IPS DF 6.9 (cell line): ENCODE data around the gene ACAA2.

Source experiments
- DNase-seq: peaks from one replicate; pipeline ENCODE4 v3.0.0-alpha.2; 2013; ENCODE audit warnings: low read depth, low spot score
- H3K27ac ChIP-seq: one replicate; pipeline ENCODE4 v1.5.1; 2013; ENCODE audit warnings: low read length, control low read depth
- H3K27me3 ChIP-seq: 2 replicates; pipeline ENCODE4 v1.6.1; 2013; ENCODE audit warnings: mild to moderate bottlenecking, low read length; ENCODE audit not compliant: control insufficient read depth, insufficient read depth
- H3K36me3 ChIP-seq: 2 replicates; pipeline ENCODE4 v1.6.1; 2013; ENCODE audit warnings: low read length; ENCODE audit not compliant: control insufficient read depth, insufficient read depth
- H3K4me1 ChIP-seq: 2 replicates; pipeline ENCODE4 v1.6.1; 2013; ENCODE audit warnings: low read length; ENCODE audit not compliant: control insufficient read depth, insufficient read depth
- H3K4me3 ChIP-seq: 2 replicates; pipeline ENCODE4 v1.5.1; 2013; ENCODE audit warnings: mild to moderate bottlenecking, low read length
- H3K9me3 ChIP-seq: 2 replicates; pipeline ENCODE4 v1.6.1; 2013; ENCODE audit warnings: low read length, inconsistent platforms; ENCODE audit not compliant: control insufficient read depth, insufficient read depth
- WGBS: extraction: QIAGEN DNeasy Blood & Tissue Kit; methylation state at CpG from one replicate; pipeline ENCODE4 v1.1.7; 2013; ENCODE audit warnings: mixed read lengths, missing lambda C conversion rate; ENCODE audit not compliant: insufficient read length, insufficient coverage; 5-methylcytosine and 5-hydroxymethylcytosine counted together

ACAA2 gene

DNA sequence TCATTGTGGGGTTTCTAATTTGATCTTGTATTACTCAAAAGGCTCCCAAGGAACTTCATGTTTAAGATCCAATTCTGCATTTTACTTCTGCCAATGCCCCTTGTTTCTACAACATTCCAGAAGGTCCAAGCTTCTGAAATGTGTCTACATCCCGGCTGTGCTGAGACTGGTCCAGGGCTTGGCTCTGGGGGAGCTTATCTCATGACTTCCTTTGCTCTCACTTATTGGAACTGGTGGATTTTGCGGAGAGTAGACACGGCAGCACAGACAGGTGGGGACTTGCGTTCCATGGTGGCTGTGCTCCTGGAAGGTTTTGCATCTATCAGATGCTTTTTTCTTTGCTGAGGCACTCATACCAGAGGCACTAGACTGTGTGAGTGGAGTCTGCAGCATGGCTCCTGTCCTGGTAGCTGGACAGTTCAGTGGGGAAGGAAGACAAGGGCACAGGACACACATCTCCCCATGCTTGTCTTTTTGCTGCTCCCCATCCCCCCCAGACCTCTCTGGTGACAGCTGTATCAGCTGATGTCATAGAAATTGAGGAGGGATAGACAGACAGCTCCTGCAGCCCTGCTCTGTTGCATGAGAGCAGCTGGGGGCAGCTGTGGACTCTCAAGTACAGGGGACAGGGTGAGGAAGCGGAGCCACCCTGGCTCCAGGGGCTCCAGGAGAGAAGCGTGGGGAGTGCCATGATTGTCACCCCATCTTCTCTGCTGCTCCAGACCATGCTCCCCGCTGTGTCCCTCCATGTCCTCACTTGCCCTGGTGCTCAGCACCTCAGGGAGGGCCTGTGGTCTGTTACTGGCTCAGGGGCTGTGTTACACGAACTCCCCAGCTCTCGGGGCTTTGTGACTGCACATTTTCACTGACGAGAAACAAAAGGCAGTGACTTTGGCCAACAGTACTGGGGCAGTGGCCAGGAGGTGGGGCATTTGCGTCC, 46.0 kb downstream of the ACAA2 start:
- Histone ChIP-seq H3K4me3 (no peak overlapping the region), H3K4me1 (peaks cover 4% of the 10 kb centered on the region; the same call in 1 of the 2 replicates), H3K27ac (no peak overlapping the region), H3K27me3 (no peaks in the 10 kb centered on the region), H3K9me3 (no peaks in the 10 kb centered on the region), H3K36me3 (no peaks in the 10 kb centered on the region)
- WGBS: no CpG with 5 or more reads among the region's 11 CpGs
- no peak for DNase-seq

DNA sequence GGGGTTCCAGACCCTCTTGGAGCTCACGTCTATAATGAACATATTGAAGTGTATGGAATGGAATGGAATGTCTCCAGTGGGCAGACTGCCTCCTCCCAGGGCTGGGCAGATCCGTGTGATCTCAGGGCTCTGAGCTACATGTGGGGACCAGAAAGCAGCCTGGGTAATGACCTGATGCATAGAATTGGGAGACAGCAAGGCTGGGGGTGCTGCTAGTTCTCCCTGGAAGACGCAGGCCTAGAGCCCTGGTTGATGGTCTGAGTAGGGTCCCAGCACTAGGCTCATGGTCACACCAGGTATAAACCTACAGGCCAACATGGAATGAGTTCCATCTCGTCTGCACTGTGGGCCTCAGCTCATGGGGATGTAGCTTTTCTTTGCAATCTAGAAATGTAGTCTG, 46.7 kb downstream of the ACAA2 start:
- no CpG with 5 or more reads among the region's 4 CpGs for WGBS
- Histone ChIP-seq H3K27ac (no peak overlapping the region), H3K4me3 (no peak overlapping the region), H3K4me1 (peaks cover 4% of the 10 kb centered on the region; the same call in 1 of the 2 replicates), H3K36me3 (no peaks in the 10 kb centered on the region), H3K9me3 (no peaks in the 10 kb centered on the region), H3K27me3 (no peaks in the 10 kb centered on the region)
- DNase-seq: no peak

- peaks cover 6% of the 10 kb centered on the region; the same call in 1 of the 2 replicates for H3K4me1 ChIP-seq
- H3K27me3 ChIP-seq: no peaks in the 10 kb centered on the region
- H3K4me3 ChIP-seq: no peak overlapping the region
- H3K36me3 ChIP-seq: no peaks in the 10 kb centered on the region
- WGBS: no CpG with 5 or more reads among the region's 3 CpGs
- H3K9me3 ChIP-seq: no peaks in the 10 kb centered on the region
- DNase-seq: no peak
- H3K27ac ChIP-seq: no peak overlapping the region
Measured at GRCh38 chr18:49764032-49764431, 49.3 kb downstream of the ACAA2 start.

GRCh38 chr18:49763590-49763989, 49.7 kb downstream of the ACAA2 start:
- no peaks in the 10 kb centered on the region for H3K9me3 ChIP-seq
- whole genome bisulfite sequencing: no CpG with 5 or more reads among the region's 2 CpGs
- H3K4me1 ChIP-seq: peaks cover 8% of the 10 kb centered on the region; the same call in 1 of the 2 replicates
- H3K36me3 ChIP-seq: no peaks in the 10 kb centered on the region
- no peaks in the 10 kb centered on the region for H3K27me3 ChIP-seq
- no peak for DNase-seq
- no peak overlapping the region for H3K4me3 ChIP-seq
- H3K27ac ChIP-seq: no peak overlapping the region

DNA sequence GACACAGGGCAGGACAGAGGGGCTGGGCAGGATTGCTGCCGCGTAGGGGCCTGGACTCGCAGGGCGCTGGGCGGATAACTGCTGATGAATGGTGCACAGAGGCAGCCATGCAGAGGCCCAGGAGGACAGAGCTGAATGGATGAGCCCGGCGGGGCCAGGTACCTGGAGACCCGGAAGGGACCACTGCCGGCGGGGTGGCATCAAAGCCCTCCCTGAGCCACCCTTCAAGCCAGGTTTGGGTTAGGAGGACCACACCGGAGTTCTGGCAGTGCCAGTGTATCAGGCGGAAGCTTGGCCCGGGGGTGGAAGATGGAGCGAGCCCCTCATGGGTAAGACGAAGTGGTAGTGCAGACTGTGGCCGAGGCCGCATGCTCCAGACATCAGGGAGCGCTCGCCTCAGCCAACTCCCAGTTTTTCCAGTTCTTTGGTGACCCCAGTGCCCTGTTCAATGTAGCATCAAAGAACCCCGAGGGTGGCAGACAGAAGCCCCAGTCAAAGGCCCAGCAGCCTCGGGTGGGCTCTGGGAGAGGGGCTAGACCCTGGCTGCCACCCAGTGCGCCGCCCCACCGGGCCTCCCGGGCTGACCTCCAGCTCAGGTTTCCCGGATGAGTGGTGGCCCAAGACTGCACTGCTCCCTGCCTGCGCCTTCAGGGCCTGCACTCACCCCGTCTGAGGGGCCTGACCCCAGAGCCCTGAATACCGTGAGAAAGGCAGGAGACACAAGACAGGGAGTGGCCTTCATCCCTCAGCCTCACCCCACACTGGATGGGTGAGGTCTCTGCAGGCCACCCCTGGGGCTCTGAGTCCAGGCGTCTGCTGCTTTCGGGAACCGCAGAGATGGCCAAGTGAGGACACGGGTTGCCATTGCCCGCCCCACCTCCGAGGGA, 50.9 kb downstream of the ACAA2 start:
- no peaks in the 10 kb centered on the region for H3K36me3 ChIP-seq
- WGBS: no CpG with 5 or more reads among the region's 35 CpGs
- H3K4me3 ChIP-seq: no peak overlapping the region
- no peaks in the 10 kb centered on the region for H3K27me3 ChIP-seq
- DNase-seq: no peak
- H3K27ac ChIP-seq: no peak overlapping the region
- H3K4me1 ChIP-seq: peaks cover 10% of the 10 kb centered on the region; the same call in 1 of the 2 replicates
- H3K9me3 ChIP-seq: no peaks in the 10 kb centered on the region

DNA sequence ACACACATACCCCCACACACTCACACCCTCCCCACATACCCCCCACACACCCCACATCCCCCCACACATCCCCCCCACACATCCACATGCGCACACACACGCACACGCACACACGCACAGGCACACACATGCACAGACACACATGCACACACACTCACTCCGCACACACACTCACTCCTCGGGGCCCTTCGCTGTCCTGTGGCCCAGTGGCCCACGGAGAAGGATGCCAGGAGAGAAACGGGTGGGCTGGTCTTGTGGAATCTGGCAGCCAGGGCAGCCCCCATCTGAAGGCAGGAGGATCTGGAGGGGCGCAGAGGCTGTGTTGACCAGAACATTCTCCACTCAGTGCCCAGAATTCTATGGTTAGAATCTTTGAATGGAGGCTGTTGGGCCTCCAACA, 51.6 kb downstream of the ACAA2 start:
- WGBS: no CpG with 5 or more reads among the region's 10 CpGs
- no peak overlapping the region for H3K4me3 ChIP-seq

DNA sequence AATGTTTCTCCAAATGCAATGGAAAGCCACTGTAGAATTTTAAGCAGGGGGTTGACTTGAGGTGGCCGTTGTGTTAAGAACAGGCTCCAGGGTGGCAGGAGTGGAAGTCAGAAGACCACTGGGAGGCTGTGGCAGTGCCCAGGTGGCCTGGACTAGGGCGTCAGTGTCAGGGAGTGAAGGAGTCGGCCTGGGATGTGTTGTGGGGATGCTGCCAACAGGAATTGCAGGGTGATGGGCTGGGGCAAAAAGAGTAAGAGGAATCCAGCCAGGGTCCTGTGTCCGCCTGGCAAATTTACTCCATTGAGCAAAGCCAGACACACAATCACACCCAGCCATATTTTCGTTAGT, 55.1 kb downstream of the ACAA2 start:
- Histone ChIP-seq H3K4me1 (peaks cover 8% of the 10 kb centered on the region), H3K9me3 (no peaks in the 10 kb centered on the region), H3K36me3 (no peaks in the 10 kb centered on the region), H3K27ac (no peak overlapping the region), H3K4me3 (no peak overlapping the region), H3K27me3 (no peaks in the 10 kb centered on the region)
- no peak for DNase-seq
- no CpG with 5 or more reads among the region's 5 CpGs for WGBS

More for the DNA sequence above, 51.6 kb downstream of the ACAA2 start:
- DNase-seq: no peak
- Histone ChIP-seq H3K36me3 (no peaks in the 10 kb centered on the region), H3K27me3 (no peaks in the 10 kb centered on the region), H3K27ac (no peak overlapping the region), H3K4me1 (peaks cover 10% of the 10 kb centered on the region; the same call in 1 of the 2 replicates), H3K9me3 (no peaks in the 10 kb centered on the region)

DNA sequence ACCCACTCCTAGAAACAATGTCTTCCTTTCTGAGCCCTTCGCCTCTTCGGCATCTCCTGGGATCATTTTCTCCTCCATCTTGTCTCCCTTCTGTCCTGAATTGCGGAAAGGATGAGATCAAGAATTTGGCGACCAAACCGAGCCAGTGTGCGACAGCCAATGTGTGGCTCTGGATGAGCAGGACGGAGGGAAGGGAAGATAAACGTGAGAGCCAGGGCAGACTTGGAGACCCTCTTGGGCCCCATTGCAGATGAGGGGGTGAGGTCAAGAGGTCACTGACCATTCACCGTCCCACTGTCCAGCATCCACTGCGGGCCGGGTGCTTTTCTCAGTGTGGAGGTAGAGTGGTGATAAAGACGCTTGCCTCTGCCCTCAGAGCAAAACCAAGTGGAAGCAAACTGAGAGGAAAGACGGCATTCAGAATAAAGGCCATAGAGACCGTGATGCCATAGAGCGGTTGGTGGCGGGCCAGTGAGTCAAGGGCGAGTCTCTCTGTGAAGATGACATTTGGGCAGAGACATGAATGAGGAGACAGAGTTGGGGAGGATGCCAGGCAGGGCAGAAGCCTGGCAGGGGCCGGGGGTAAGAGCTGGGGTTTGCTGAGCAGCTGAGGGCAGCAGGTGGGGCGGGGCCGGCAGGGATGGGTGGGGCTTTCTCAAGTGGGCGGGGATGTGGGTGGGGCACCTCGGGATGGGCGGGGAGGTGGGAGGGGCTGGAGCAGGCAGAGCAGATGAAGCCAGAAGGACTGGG, 55.6 kb downstream of the ACAA2 start:
- H3K4me3 ChIP-seq: no peak overlapping the region
- DNase-seq: no peak
- no peaks in the 10 kb centered on the region for H3K36me3 ChIP-seq
- H3K27ac ChIP-seq: no peak overlapping the region
- no CpG with 5 or more reads among the region's 23 CpGs for WGBS
- H3K9me3 ChIP-seq: no peaks in the 10 kb centered on the region
- H3K27me3 ChIP-seq: no peaks in the 10 kb centered on the region
- H3K4me1 ChIP-seq: peaks cover 7% of the 10 kb centered on the region

DNA sequence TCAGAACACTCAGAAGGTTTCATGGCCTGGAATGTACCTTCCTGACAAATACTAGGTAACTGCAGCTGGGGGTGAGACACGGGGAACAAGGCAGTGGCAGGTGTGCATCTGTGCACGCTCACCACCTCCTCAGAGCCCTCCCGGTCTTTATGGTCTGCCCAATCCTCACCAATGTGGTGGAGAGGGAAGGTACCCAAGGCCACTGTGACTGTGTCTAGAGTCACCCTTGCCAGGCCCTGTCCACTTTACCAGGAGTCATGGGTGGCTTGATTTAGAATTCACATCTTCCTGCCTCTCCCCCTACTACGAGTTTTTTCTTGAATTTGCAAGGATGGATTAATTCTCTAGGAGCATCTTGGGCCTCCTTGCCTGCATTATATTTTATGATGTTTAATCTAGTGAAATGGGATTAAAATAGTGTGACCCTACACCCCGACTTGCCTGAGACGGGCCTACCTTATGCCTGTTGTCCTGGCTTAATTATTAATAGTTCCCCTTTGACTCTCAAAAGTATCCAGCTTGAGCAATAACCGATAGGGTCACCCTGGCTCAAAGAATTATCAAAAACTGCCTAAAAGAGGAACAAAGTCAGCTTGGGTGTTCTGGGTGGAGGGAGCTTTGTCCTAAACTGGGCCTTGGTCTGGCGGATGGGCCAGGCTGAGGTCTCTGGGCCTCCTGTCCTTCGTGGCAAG, 56.5 kb downstream of the ACAA2 start:
- Histone ChIP-seq H3K4me3 (no peak overlapping the region), H3K4me1 (peaks cover 6% of the 10 kb centered on the region), H3K9me3 (no peaks in the 10 kb centered on the region), H3K27ac (no peak overlapping the region), H3K36me3 (no peaks in the 10 kb centered on the region), H3K27me3 (no peaks in the 10 kb centered on the region)
- DNase-seq: no peak
- no CpG with 5 or more reads among the region's 9 CpGs for WGBS
